Neutrophil (primary cell): Measurements from ENCODE around the gene DACH1.

ENCODE experiments used
- H3K27ac ChIP-seq: fragments of 200-600 bp; sonication (generic); 2 replicates; pipeline ENCODE4 v1.5.1; 2016; ENCODE audit warnings: mild to moderate bottlenecking, moderate library complexity
- H3K27me3 ChIP-seq: fragments of 200-600 bp; sonication (generic); 2 replicates; pipeline ENCODE4 v1.6.0; 2016; ENCODE audit warnings: mild to moderate bottlenecking
- H3K36me3 ChIP-seq: fragments of 200-600 bp; sonication (generic); 2 replicates; pipeline ENCODE4 v1.5.1; 2017
- H3K4me1 ChIP-seq, 2 experiments: fragments of 200-600 bp in 1 of 2; sonication (generic) in 1 of 2; 1 replicate in 1 of 2; 2 replicates in 1 of 2; pipeline versions ENCODE4 v1.5.1 to v1.6.1; 2013 to 2016; ENCODE audit warnings: low read depth in 1 of 2, low read length in 1 of 2, mild to moderate bottlenecking in 1 of 2, moderate library complexity in 1 of 2; ENCODE audit not compliant: control insufficient read depth in 1 of 2, insufficient read depth in 1 of 2
- H3K4me3 ChIP-seq, 2 experiments: fragments of 200-600 bp in 1 of 2; sonication (generic) in 1 of 2; 1 replicate in 1 of 2; 2 replicates in 1 of 2; pipeline ENCODE4 v1.5.1; 2013 to 2016; ENCODE audit warnings: low read depth in 1 of 2, low read length in 1 of 2, mild to moderate bottlenecking in 1 of 2, moderate library complexity in 1 of 2
- H3K9me3 ChIP-seq: fragments of 200-600 bp; sonication (generic); 2 replicates; pipeline ENCODE4 v1.5.1; 2016
- TF ChIP-seq, protein P1 (sequence below): fragments of 200-600 bp; sonication (generic); IDR thresholded peaks from 2 replicates; pipeline ENCODE4 v1.5.1; 2016; ENCODE audit warnings: antibody characterized with exemption

DACH1 gene

DNA sequence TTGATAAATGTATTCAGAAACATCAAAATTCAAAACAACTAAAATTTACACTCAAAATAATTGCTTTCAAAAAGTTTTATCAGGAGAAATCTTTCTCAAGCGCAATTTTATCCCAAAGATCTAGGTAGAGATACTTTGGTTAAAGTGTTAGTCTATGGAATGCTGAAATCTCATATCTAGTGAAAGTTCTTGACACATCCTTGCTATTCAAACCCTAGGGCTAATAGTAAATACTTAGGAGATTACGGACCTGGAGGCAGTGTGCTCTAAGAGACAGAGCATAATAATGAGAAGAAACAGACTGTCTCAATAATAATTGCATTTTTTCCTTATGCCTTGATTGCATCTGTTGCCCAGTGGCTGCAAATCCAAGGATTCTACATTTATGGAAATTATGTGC is 330.8 kb downstream of the DACH1 start:
- TF ChIP-seq, protein P1, sequence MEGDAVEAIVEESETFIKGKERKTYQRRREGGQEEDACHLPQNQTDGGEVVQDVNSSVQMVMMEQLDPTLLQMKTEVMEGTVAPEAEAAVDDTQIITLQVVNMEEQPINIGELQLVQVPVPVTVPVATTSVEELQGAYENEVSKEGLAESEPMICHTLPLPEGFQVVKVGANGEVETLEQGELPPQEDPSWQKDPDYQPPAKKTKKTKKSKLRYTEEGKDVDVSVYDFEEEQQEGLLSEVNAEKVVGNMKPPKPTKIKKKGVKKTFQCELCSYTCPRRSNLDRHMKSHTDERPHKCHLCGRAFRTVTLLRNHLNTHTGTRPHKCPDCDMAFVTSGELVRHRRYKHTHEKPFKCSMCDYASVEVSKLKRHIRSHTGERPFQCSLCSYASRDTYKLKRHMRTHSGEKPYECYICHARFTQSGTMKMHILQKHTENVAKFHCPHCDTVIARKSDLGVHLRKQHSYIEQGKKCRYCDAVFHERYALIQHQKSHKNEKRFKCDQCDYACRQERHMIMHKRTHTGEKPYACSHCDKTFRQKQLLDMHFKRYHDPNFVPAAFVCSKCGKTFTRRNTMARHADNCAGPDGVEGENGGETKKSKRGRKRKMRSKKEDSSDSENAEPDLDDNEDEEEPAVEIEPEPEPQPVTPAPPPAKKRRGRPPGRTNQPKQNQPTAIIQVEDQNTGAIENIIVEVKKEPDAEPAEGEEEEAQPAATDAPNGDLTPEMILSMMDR: no peak
- Histone ChIP-seq H3K4me1 (no peaks in the 10 kb centered on the region), H3K27ac (no peak overlapping the region), H3K9me3 (no peaks in the 10 kb centered on the region), H3K27me3 (no peaks in the 10 kb centered on the region), H3K36me3 (no peaks in the 10 kb centered on the region), H3K4me3 (no peak overlapping the region)

DNA sequence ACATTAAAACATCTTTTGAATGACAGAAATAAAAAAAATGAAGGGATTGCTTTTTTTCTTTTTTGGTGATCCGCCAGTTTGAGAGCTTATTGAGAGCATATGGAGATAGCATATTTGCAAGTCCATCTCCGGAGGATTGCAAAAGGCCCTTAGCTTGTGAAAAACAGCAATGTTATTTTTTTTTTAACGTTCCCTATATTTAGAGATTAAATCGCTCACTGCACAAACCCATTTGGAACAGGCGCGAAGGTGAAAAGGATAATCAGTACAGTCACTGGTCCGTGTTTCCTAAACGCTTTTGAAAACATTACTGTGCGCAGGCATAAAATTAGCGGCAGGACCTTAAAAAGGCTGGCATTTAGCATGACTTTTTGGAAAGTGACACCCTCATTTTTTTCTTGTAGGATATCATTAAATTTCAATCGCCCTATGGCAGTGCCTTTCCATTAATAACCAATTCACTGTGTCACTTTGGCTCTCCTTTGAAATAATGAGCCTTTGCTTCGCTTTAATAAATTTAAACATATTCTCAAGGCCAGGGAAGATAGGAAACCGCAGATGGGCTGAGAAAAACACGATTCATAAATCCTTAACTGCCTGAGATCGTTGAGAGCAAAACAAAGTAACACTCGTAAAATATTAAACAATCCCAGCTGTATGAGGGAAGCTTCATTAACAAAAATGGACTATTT is 342.2 kb downstream of the DACH1 start:
- TF ChIP-seq, protein P1: no peak
- no peaks in the 10 kb centered on the region for H3K27me3 ChIP-seq
- no peaks in the 10 kb centered on the region for H3K36me3 ChIP-seq
- H3K4me3 ChIP-seq: no peak overlapping the region
- H3K4me1 ChIP-seq: no peaks in the 10 kb centered on the region
- H3K9me3 ChIP-seq: no peaks in the 10 kb centered on the region
- no peak overlapping the region for H3K27ac ChIP-seq

DNA sequence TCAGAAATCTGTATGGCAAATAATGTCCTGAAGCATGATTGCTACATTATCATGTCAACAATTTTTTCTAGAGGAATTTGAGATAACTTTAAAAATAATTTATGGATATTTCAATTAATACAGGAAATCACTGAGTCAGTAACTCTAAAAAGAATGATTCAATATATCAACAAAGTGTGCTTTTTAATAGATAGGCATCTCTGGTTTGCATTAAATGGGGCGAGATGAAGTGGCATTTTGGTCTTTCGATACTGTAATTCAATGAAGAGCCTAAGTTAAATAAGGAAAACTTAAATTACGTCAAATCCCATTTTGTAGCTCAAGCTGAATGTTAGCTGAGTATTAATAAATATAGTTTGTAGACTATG is 342.8 kb downstream of the DACH1 start:
- TF ChIP-seq, protein P1: no peak
- Histone ChIP-seq H3K27ac (no peak overlapping the region), H3K4me1 (no peaks in the 10 kb centered on the region), H3K27me3 (no peaks in the 10 kb centered on the region), H3K4me3 (no peak overlapping the region), H3K9me3 (no peaks in the 10 kb centered on the region), H3K36me3 (no peaks in the 10 kb centered on the region)

DNA sequence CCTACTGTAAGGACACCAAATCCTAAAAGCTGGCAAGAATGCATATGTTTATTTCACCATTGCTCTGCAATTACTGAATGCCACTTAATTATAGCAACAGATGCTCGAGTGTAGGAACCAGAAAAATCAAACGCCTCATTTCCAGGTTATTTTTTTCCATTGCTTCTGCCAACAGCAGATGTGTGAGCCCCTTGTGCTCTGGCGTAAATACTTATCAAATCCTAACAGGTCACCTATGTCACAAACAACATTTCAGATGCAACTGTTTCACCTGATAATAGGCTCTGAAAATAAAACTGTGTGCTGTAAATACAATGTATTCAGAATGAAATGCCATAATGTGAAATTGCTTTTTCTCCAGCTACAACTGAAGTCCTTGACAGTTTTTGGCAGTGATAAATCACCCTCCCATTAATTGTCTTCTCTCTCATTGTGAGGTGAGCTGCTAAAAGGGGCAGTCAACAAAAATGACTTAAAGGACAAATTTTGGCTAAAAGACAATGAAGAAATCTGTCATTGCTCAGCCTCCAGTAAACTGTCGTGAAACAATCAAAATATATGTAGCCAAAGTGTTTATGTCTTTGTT is 344.0 kb downstream of the DACH1 start:
- Histone ChIP-seq H3K4me3 (no peak overlapping the region), H3K27me3 (no peaks in the 10 kb centered on the region), H3K4me1 (no peaks in the 10 kb centered on the region), H3K27ac (no peak overlapping the region), H3K36me3 (no peaks in the 10 kb centered on the region), H3K9me3 (no peaks in the 10 kb centered on the region)
- TF ChIP-seq, protein P1: no peak

- no peak overlapping the region for H3K4me3 ChIP-seq
- H3K4me1 ChIP-seq: no peaks in the 10 kb centered on the region
- no peak overlapping the region for H3K27ac ChIP-seq
- no peaks in the 10 kb centered on the region for H3K9me3 ChIP-seq
- TF ChIP-seq, protein P1: no peak
- peaks cover 5% of the 10 kb centered on the region for H3K36me3 ChIP-seq
- no peaks in the 10 kb centered on the region for H3K27me3 ChIP-seq
Measured at GRCh38 chr13:71517004-71517403, 350.0 kb downstream of the DACH1 start.
